Measurements from ENCODE around the gene FBXO4.

Gene FBXO4

GRCh38 chr5:41892031-41892430 lies 33.0 kb upstream of the FBXO4 start:
- no peak for TF ChIP-seq FOXP2 (optimal IDR thresholded peaks at IDR 0.05; ENCODE audit: borderline replicate concordance, extremely low read depth, extremely low read length, insufficient read depth)
- TF ChIP-seq POLR2AphosphoS5 (IDR thresholded peaks at IDR 0.05; ENCODE audit: low read depth, low read length), result no peak
- no peak for TF ChIP-seq REST (IDR thresholded peaks at IDR 0.05; ENCODE audit: insufficient read depth in 1 of 2, low read depth in 2 of 2, low read length in 2 of 2)
- TF ChIP-seq SIN3A (IDR thresholded peaks at IDR 0.05; ENCODE audit: borderline replicate concordance, insufficient read depth, low read length), result no peak
- TF ChIP-seq TAF1 (IDR thresholded peaks at IDR 0.05; ENCODE audit: borderline replicate concordance, insufficient read depth, low read length), result no peak

- TF ChIP-seq POLR2AphosphoS5 (IDR thresholded peaks at IDR 0.05; ENCODE audit: low read depth, low read length), result no peak
- no peak for TF ChIP-seq SIN3A (IDR thresholded peaks at IDR 0.05; ENCODE audit: borderline replicate concordance, insufficient read depth, low read length)
- no peak for TF ChIP-seq REST (IDR thresholded peaks at IDR 0.05; ENCODE audit: insufficient read depth in 1 of 2, low read depth in 2 of 2, low read length in 2 of 2)
- TF ChIP-seq TAF1 (IDR thresholded peaks at IDR 0.05; ENCODE audit: borderline replicate concordance, insufficient read depth, low read length), result no peak
- TF ChIP-seq FOXP2 (optimal IDR thresholded peaks at IDR 0.05; ENCODE audit: borderline replicate concordance, extremely low read depth, extremely low read length, insufficient read depth), result no peak
Observed at GRCh38 chr5:41893074-41893851, 31.8 kb upstream of the FBXO4 start.

GRCh38 chr5:41896230-41896629 lies 28.9 kb upstream of the FBXO4 start:
- TF ChIP-seq FOXP2 (optimal IDR thresholded peaks at IDR 0.05; ENCODE audit: borderline replicate concordance, extremely low read depth, extremely low read length, insufficient read depth) (no peak), REST (IDR thresholded peaks at IDR 0.05; ENCODE audit: insufficient read depth in 1 of 2, low read depth in 2 of 2, low read length in 2 of 2) (no peak), POLR2AphosphoS5 (IDR thresholded peaks at IDR 0.05; ENCODE audit: low read depth, low read length) (no peak), SIN3A (IDR thresholded peaks at IDR 0.05; ENCODE audit: borderline replicate concordance, insufficient read depth, low read length) (no peak), TAF1 (IDR thresholded peaks at IDR 0.05; ENCODE audit: borderline replicate concordance, insufficient read depth, low read length) (no peak)

- TF ChIP-seq FOXP2 (optimal IDR thresholded peaks at IDR 0.05; ENCODE audit: borderline replicate concordance, extremely low read depth, extremely low read length, insufficient read depth), result no peak
- TF ChIP-seq TAF1 (IDR thresholded peaks at IDR 0.05; ENCODE audit: borderline replicate concordance, insufficient read depth, low read length), result no peak
- TF ChIP-seq REST (IDR thresholded peaks at IDR 0.05; ENCODE audit: insufficient read depth in 1 of 2, low read depth in 2 of 2, low read length in 2 of 2), result no peak
- TF ChIP-seq SIN3A (IDR thresholded peaks at IDR 0.05; ENCODE audit: borderline replicate concordance, insufficient read depth, low read length), result no peak
- TF ChIP-seq POLR2AphosphoS5 (IDR thresholded peaks at IDR 0.05; ENCODE audit: low read depth, low read length), result no peak
Observed at GRCh38 chr5:41903382-41903891, 21.6 kb upstream of the FBXO4 start.
